Measurements from ENCODE around the gene RNF5. TPM values are rescaled to one million over a fixed set of nuclear protein-coding genes. Genes with fewer than 3 reads are reported as not detected.

RNF5 gene
- total and polyA plus RNA-seq, 5 experiments from 2014 or later = 38.6 to 117 (median 102) TPM

GRCh38 chr6:32168807-32169591 lies 9.2 kb upstream of the RNF5 start:
- POLR2A ChIA-PET = interaction anchor here (0.6 to 1.8 kb wide), 4 partner anchors 14 to 85 kb away, joined by 3 to 5 read pairs (median 3); no protein-coding TSS in a partner anchor
- no peak overlapping the region for H3K4me3 Mint-ChIP-seq
- no peaks in the 10 kb centered on the region for H3K9me3 Mint-ChIP-seq
- peaks cover 0 to 49% (median 5%) of the 10 kb centered on the region in 3 donors for H3K36me3 Mint-ChIP-seq
- no peaks in the 10 kb centered on the region for H3K27me3 Mint-ChIP-seq
- DNase-seq (peak in 1 of 10 donors; percentile 45), ATAC-seq (no peak)
- H3K4me1 Mint-ChIP-seq = peaks cover 18 to 54% (median 30%) of the 10 kb centered on the region in 4 donors
- H3K27ac Mint-ChIP-seq = peak overlapping the region in 3 of 10 donors; percentile 36 to 55 (median 44)

- Mint-ChIP-seq H3K4me3 (no peak overlapping the region), H3K36me3 (peaks cover 0 to 44% (median 5%) of the 10 kb centered on the region in 3 donors), H3K4me1 (peaks cover 31 to 60% (median 39%) of the 10 kb centered on the region in 4 donors), H3K9me3 (no peaks in the 10 kb centered on the region), H3K27me3 (no peaks in the 10 kb centered on the region), H3K27ac (peak overlapping the region in 1 of 10 donors; percentile 39)
- no peak for ATAC-seq
- POLR2A ChIA-PET = interaction anchor here (0.5 to 1.8 kb wide), 2 partner anchors 25 to 27 kb away, joined by 4 to 5 read pairs; no protein-coding TSS in a partner anchor
- DNase-seq = peak in 1 of 10 donors; percentile 11
Measured at GRCh38 chr6:32170294-32170693, 7.9 kb upstream of the RNF5 start.

GRCh38 chr6:32171234-32171633 lies 7.0 kb upstream of the RNF5 start:
- peaks cover 36 to 64% (median 43%) of the 10 kb centered on the region in 4 donors for H3K4me1 Mint-ChIP-seq
- H3K9me3 Mint-ChIP-seq = no peaks in the 10 kb centered on the region
- H3K27ac Mint-ChIP-seq = peak overlapping the region in 4 of 10 donors; percentile 12 to 57 (median 46)
- DNase-seq (no peak), ATAC-seq (no peak)
- no peaks in the 10 kb centered on the region for H3K27me3 Mint-ChIP-seq
- peak overlapping the region in 1 of 10 donors; percentile 12 for H3K4me3 Mint-ChIP-seq
- H3K36me3 Mint-ChIP-seq = peaks cover 0 to 38% (median 5%) of the 10 kb centered on the region in 3 donors
- POLR2A ChIA-PET = no interaction called here

GRCh38 chr6:32173051-32173727 lies 5.0 kb upstream of the RNF5 start:
- DNase-seq (peak in 2 of 10 donors; percentile 13 to 41), ATAC-seq (no peak)
- Mint-ChIP-seq H3K27ac (peak overlapping the region; percentile 18 to 87 (median 70)), H3K27me3 (no peaks in the 10 kb centered on the region), H3K4me1 (peaks cover 45 to 74% (median 59%) of the 10 kb centered on the region in 4 donors), H3K9me3 (no peaks in the 10 kb centered on the region), H3K36me3 (peaks cover 0 to 26% (median 5%) of the 10 kb centered on the region in 3 donors), H3K4me3 (peak overlapping the region in 8 of 10 donors; percentile 19 to 97 (median 53))
- POLR2A ChIA-PET = interaction anchor here (0.7 to 2.2 kb wide), 4 partner anchors 15 to 45 kb away, joined by 3 to 6 read pairs (median 3); partner anchors contain the start of gene ATF6B

GRCh38 chr6:32174416-32174815 lies 3.8 kb upstream of the RNF5 start:
- Mint-ChIP-seq H3K4me3 (peak overlapping the region in 9 of 10 donors; percentile 56 to 100 (median 93)), H3K36me3 (peaks cover 0 to 23% (median 5%) of the 10 kb centered on the region in 3 donors), H3K27me3 (no peaks in the 10 kb centered on the region), H3K27ac (peak overlapping the region in 7 of 10 donors; percentile 15 to 99 (median 52)), H3K4me1 (peaks cover 51 to 76% (median 68%) of the 10 kb centered on the region in 4 donors), H3K9me3 (no peaks in the 10 kb centered on the region)
- DNase-seq = peak in 1 of 10 donors; percentile 24
- POLR2A ChIA-PET = interaction anchor here (1.0 to 2.2 kb wide), 3 partner anchors 12 to 45 kb away, joined by 3 to 6 read pairs (median 4); no protein-coding TSS in a partner anchor
- no peak for ATAC-seq

- Mint-ChIP-seq H3K36me3 (peaks cover 0 to 23% (median 4%) of the 10 kb centered on the region in 3 donors), H3K4me3 (peak overlapping the region; percentile 80 to 100 (median 93)), H3K27ac (peak overlapping the region; percentile 38 to 99 (median 84)), H3K27me3 (no peaks in the 10 kb centered on the region), H3K9me3 (no peaks in the 10 kb centered on the region), H3K4me1 (peaks cover 48 to 75% (median 74%) of the 10 kb centered on the region in 4 donors)
- POLR2A ChIA-PET = no interaction called here
- DNase-seq = peak in 1 of 10 donors; percentile 38
- ATAC-seq = no peak
Measured at GRCh38 chr6:32175322-32175710, 2.9 kb upstream of the RNF5 start.

- H3K4me1 Mint-ChIP-seq = peaks cover 52 to 80% (median 77%) of the 10 kb centered on the region in 4 donors
- no peaks in the 10 kb centered on the region for H3K27me3 Mint-ChIP-seq
- peak within 1 kb of the TSS; percentile 95 to 100 (median 98) for H3K27ac Mint-ChIP-seq
- H3K4me3 Mint-ChIP-seq = peak within 1 kb of the TSS; percentile 88 to 100 (median 94)
- H3K9me3 Mint-ChIP-seq = no peaks in the 10 kb centered on the region
- H3K36me3 Mint-ChIP-seq = peaks cover 0 to 26% (median 4%) of the 10 kb centered on the region in 3 donors
- POLR2A ChIA-PET = interaction anchor here (0.7 to 9.4 kb wide), 7 partner anchors 12 to 795 kb away, joined by 3 to 303 read pairs (median 9); partner anchors contain the start of genes ATF6B, DXO, EGFL8 and FKBPL
- peak; percentile 42 to 46 for ATAC-seq
- DNase-seq = peak; percentile 90 to 98 (median 96)
Measured at GRCh38 chr6:32175711-32176475, 2.3 kb upstream of the RNF5 start, which contains the start of gene AGPAT1. AGPAT1 (minus strand) TSS chr6:32176084; CDS start chr6:32171496, 4,588 bp downstream.

- H3K4me3 Mint-ChIP-seq = peak overlapping the region; percentile 88 to 100 (median 94)
- POLR2A ChIA-PET = interaction anchor here (0.7 to 9.4 kb wide), 9 partner anchors 13 to 795 kb away, joined by 3 to 303 read pairs (median 9); partner anchors contain the start of genes ATF6B, DXO, EGFL8 and FKBPL
- H3K27ac Mint-ChIP-seq = peak overlapping the region; percentile 95 to 100 (median 98)
Measured at GRCh38 chr6:32176476-32177182, 1.6 kb upstream of the RNF5 start.

GRCh38 chr6:32177183-32177787 lies 920 bp upstream of the RNF5 start:
- Mint-ChIP-seq H3K9me3 (no peaks in the 10 kb centered on the region), H3K4me1 (peaks cover 49 to 84% (median 76%) of the 10 kb centered on the region in 4 donors), H3K27ac (peak overlapping the region; percentile 95 to 100 (median 98)), H3K4me3 (peak overlapping the region; percentile 88 to 100 (median 94)), H3K36me3 (peaks cover 0 to 36% (median 4%) of the 10 kb centered on the region in 3 donors), H3K27me3 (no peaks in the 10 kb centered on the region)
- DNase-seq (peak in 2 of 10 donors; percentile 34 to 69), ATAC-seq (peak; percentile 3 to 7)
- POLR2A ChIA-PET = interaction anchor here (0.7 to 9.4 kb wide), 8 partner anchors 13 to 795 kb away, joined by 3 to 303 read pairs (median 10); partner anchors contain the start of genes ATF6B, EGFL8, FKBPL and GPSM3

More at GRCh38 chr6:32176476-32177182, 1.6 kb upstream of the RNF5 start:
- DNase-seq = peak in 1 of 10 donors; percentile 7
- no peak for ATAC-seq
- Mint-ChIP-seq H3K4me1 (peaks cover 49 to 78% (median 76%) of the 10 kb centered on the region in 4 donors), H3K27me3 (no peaks in the 10 kb centered on the region), H3K9me3 (no peaks in the 10 kb centered on the region), H3K36me3 (peaks cover 0 to 30% (median 4%) of the 10 kb centered on the region in 3 donors)

- Mint-ChIP-seq H3K27ac (peak overlapping the region; percentile 95 to 100 (median 98)), H3K4me3 (peak overlapping the region; percentile 88 to 100 (median 94)), H3K36me3 (peaks cover 0 to 47% (median 4%) of the 10 kb centered on the region in 3 donors), H3K4me1 (peaks cover 37 to 79% (median 72%) of the 10 kb centered on the region in 4 donors), H3K27me3 (no peaks in the 10 kb centered on the region), H3K9me3 (no peaks in the 10 kb centered on the region)
- POLR2A ChIA-PET = interaction anchor here (4.4 to 9.4 kb wide), 2 partner anchors 13 to 50 kb away, joined by 41 to 303 read pairs; partner anchors contain the start of genes ATF6B, FKBPL, GPSM3 and PBX2
- no peak for ATAC-seq
- DNase-seq = no peak
Measured at GRCh38 chr6:32178547-32179440, 589 bp downstream of the RNF5 start.

All from naive thymus-derived CD8-positive, alpha-beta T cell (primary cell).